Liver (tissue), 9 donors: ENCODE measurements around the gene YTHDC1. TPM values are rescaled to one million over a fixed set of nuclear protein-coding genes. Genes with fewer than 3 reads are reported as not detected.

Experiments
- DNase-seq: peaks from one replicate; pipeline ENCODE4 v3.0.0-alpha.2; 2017; ENCODE audit warnings: low spot score
- H3K27ac ChIP-seq, 2 donors: one replicate each; pipeline ENCODE4 v1.7.0; 2013; ENCODE audit warnings: inconsistent platforms in 2 of 2, low read length in 2 of 2, control low read depth in 1 of 2, low read depth in 1 of 2, mild to moderate bottlenecking in 1 of 2
- H3K27me3 ChIP-seq, 4 donors: one replicate each; pipeline versions ENCODE4 v1.6.1 to v1.7.0; 2013; ENCODE audit warnings: low read length in 3 of 4, inconsistent platforms in 1 of 4, mild to moderate bottlenecking in 1 of 4, moderate library complexity in 1 of 4; ENCODE audit not compliant: control insufficient read depth in 4 of 4, insufficient read depth in 4 of 4
- H3K36me3 ChIP-seq, 4 donors: one replicate each; pipeline versions ENCODE4 v1.6.1 to v1.7.0; 2013; ENCODE audit warnings: low read length in 3 of 4, mild to moderate bottlenecking in 3 of 4, low read depth in 1 of 4, moderate library complexity in 1 of 4; ENCODE audit not compliant: control insufficient read depth in 4 of 4, insufficient read depth in 3 of 4
- H3K4me1 ChIP-seq, 4 donors: one replicate each; pipeline versions ENCODE4 v1.6.1 to v1.7.0; 2013; ENCODE audit warnings: low read length in 3 of 4, mild to moderate bottlenecking in 3 of 4, moderate library complexity in 1 of 4; ENCODE audit not compliant: control insufficient read depth in 4 of 4, insufficient read depth in 4 of 4
- H3K4me3 ChIP-seq, 3 donors: one replicate each; pipeline versions ENCODE4 v1.6.1 to v1.7.0; 2013; ENCODE audit warnings: low read length in 3 of 3, control low read depth in 1 of 3, low read depth in 1 of 3, mild to moderate bottlenecking in 1 of 3
- H3K9ac ChIP-seq, 2 donors: one replicate each; pipeline ENCODE4 v1.7.0; 2013; ENCODE audit warnings: low read length in 2 of 2, mild to moderate bottlenecking in 2 of 2, moderate library complexity in 2 of 2, control low read depth in 1 of 2, low read depth in 1 of 2
- H3K9me3 ChIP-seq, 4 donors: one replicate each; pipeline versions ENCODE4 v1.6.1 to v1.7.0; 2013; ENCODE audit warnings: low read length in 3 of 4; ENCODE audit not compliant: control insufficient read depth in 4 of 4
- EGR1 ChIP-seq, 2 donors: IDR thresholded peaks; 2 replicates each; pipeline ENCODE4 v1.6.1; 2016 to 2018; ENCODE audit warnings: antibody characterized with exemption in 2 of 2, low read depth in 2 of 2
- FOXA1 ChIP-seq: IDR thresholded peaks from 2 replicates; pipeline ENCODE4 v1.6.1; 2016; ENCODE audit warnings: antibody characterized with exemption
- FOXA2 ChIP-seq: IDR thresholded peaks from 2 replicates; pipeline ENCODE4 v1.6.1; 2016; ENCODE audit warnings: antibody characterized with exemption
- GABPA ChIP-seq, 2 donors: IDR thresholded peaks in 1 of 2; conservative IDR thresholded peaks in 1 of 2; 2 replicates each; pipeline ENCODE4 v1.6.1; 2016; ENCODE audit warnings: antibody characterized with exemption in 2 of 2, mild to moderate bottlenecking in 1 of 2, moderate library complexity in 1 of 2
- HNF4A ChIP-seq, 2 donors: conservative IDR thresholded peaks; 2 replicates each; pipeline ENCODE4 v1.6.1; 2016; ENCODE audit warnings: antibody characterized with exemption in 2 of 2, mild to moderate bottlenecking in 2 of 2
- HNF4G ChIP-seq: IDR thresholded peaks from 2 replicates; pipeline ENCODE4 v1.6.1; 2016; ENCODE audit warnings: antibody characterized with exemption
- JUND ChIP-seq, 2 donors: IDR thresholded peaks; 2 replicates each; pipeline ENCODE4 v1.6.1; 2016; ENCODE audit warnings: antibody characterized with exemption in 2 of 2
- NR2F2 ChIP-seq: IDR thresholded peaks from 2 replicates; pipeline ENCODE4 v1.6.1; 2016; ENCODE audit warnings: antibody characterized with exemption
- RAD21 ChIP-seq, 2 donors: IDR thresholded peaks; 2 replicates each; pipeline ENCODE4 v1.6.1; 2016; ENCODE audit warnings: antibody characterized with exemption in 2 of 2, mild to moderate bottlenecking in 2 of 2
- RXRA ChIP-seq, 2 donors: IDR thresholded peaks; 2 replicates each; pipeline ENCODE4 v1.6.1; 2017 to 2018; ENCODE audit warnings: antibody characterized with exemption in 2 of 2, mild to moderate bottlenecking in 1 of 2
- SP1 ChIP-seq: IDR thresholded peaks from 2 replicates; pipeline ENCODE4 v1.6.1; 2018; ENCODE audit warnings: antibody characterized with exemption, mild to moderate bottlenecking
- TAF1 ChIP-seq: conservative IDR thresholded peaks from 2 replicates; pipeline ENCODE4 v1.6.1; 2016; ENCODE audit warnings: antibody characterized with exemption, mild to moderate bottlenecking
- YY1 ChIP-seq: IDR thresholded peaks from 2 replicates; pipeline ENCODE4 v1.6.1; 2016; ENCODE audit warnings: antibody characterized with exemption, mild to moderate bottlenecking
- WGBS: extraction: QIAGEN DNeasy Blood & Tissue Kit; methylation state at CpG from one replicate; pipeline ENCODE4 v1.1.7; 2013; 5-methylcytosine and 5-hydroxymethylcytosine counted together
- polyA plus RNA-seq, 2 donors: library from polyadenylated mRNA; stranded (reverse) in 1 of 2; unstranded in 1 of 2; fragments of 200-250 nt in 1 of 2; fragments of >200 nt in 1 of 2; fragmentation: Nextera tagmentation in 1 of 2; extraction: Ambion mirVana in 1 of 2; gene quantifications; one replicate each; pipeline versions ENCODE4 v1.2.1 to v1.2.3, GENCODE V29; 2013 to 2015
- total RNA-seq, 2 donors: library from RNA; depleted of rRNA; stranded (reverse); fragments of >200 nt; gene quantifications; one replicate each; pipeline ENCODE4 v1.2.3, GENCODE V29; 2014
- TF ChIP-seq, protein P1 (sequence below): fragments of 150-350 bp; IDR thresholded peaks from 2 replicates; pipeline ENCODE4 v1.5.1; 2017; ENCODE audit warnings: improper control_type of control experiment, low read depth, low read length; ENCODE audit not compliant: missing input control
- TF ChIP-seq, protein P2 (sequence below): IDR thresholded peaks from 2 replicates; pipeline ENCODE4 v1.6.1; 2016; ENCODE audit warnings: antibody characterized with exemption
- TF ChIP-seq, protein P3 (sequence below): IDR thresholded peaks from 2 replicates; pipeline ENCODE4 v1.6.1; 2016; ENCODE audit warnings: antibody characterized with exemption, mild to moderate bottlenecking
- TF ChIP-seq, protein P4 (sequence below): IDR thresholded peaks from 2 replicates; pipeline ENCODE4 v1.6.1; 2016; ENCODE audit warnings: antibody characterized with exemption
- donor health status: healthy.
- donor health status: healthy.
- donor health status: healthy.
- donor health status: healthy.
- donor health status: healthy.

The YTHDC1 gene
- total and polyA plus RNA-seq, 4 donors: 15.5 to 30.3 (median 22.9) TPM

DNA sequence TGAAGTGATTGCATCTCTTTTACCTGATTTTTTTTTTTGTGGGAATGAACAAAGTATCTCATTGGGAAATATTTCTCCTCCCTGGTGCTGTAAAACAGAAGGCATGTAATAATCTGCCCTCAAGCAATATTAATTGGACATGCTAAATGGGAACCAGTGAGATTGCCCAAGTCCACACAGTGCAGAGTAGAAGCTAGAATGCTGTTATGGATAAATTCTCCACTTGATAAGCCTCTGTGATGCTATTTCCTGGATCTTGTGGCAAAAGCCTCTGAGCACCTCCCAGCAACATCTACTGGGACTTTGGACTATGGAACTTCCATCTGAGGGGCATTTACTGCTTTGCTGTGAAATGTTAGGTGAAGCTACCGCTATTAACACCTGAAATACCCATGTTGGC is 46.9 kb upstream of the YTHDC1 start:
- DNase-seq: no peak
- TF ChIP-seq YY1: no peak
- TF ChIP-seq FOXA2: no peak
- no peak for TF ChIP-seq HNF4A (conservative IDR thresholded peaks at IDR 0.05)
- TF ChIP-seq RAD21 (IDR thresholded peaks at IDR 0.05): no peak
- TF ChIP-seq FOXA1: no peak
- TF ChIP-seq JUND (IDR thresholded peaks at IDR 0.05): no peak
- TF ChIP-seq NR2F2: no peak
- TF ChIP-seq SP1: no peak
- no peak for TF ChIP-seq EGR1 (IDR thresholded peaks at IDR 0.05; ENCODE audit: low read depth in 2 of 2)
- TF ChIP-seq GABPA (IDR thresholded peaks at IDR 0.05 in 1 of 2, conservative IDR thresholded peaks at IDR 0.05 in 1 of 2): no peak
- TF ChIP-seq RXRA (IDR thresholded peaks at IDR 0.05): no peak
- TF ChIP-seq, protein P1, sequence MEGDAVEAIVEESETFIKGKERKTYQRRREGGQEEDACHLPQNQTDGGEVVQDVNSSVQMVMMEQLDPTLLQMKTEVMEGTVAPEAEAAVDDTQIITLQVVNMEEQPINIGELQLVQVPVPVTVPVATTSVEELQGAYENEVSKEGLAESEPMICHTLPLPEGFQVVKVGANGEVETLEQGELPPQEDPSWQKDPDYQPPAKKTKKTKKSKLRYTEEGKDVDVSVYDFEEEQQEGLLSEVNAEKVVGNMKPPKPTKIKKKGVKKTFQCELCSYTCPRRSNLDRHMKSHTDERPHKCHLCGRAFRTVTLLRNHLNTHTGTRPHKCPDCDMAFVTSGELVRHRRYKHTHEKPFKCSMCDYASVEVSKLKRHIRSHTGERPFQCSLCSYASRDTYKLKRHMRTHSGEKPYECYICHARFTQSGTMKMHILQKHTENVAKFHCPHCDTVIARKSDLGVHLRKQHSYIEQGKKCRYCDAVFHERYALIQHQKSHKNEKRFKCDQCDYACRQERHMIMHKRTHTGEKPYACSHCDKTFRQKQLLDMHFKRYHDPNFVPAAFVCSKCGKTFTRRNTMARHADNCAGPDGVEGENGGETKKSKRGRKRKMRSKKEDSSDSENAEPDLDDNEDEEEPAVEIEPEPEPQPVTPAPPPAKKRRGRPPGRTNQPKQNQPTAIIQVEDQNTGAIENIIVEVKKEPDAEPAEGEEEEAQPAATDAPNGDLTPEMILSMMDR: no peak
- TF ChIP-seq, protein P2, sequence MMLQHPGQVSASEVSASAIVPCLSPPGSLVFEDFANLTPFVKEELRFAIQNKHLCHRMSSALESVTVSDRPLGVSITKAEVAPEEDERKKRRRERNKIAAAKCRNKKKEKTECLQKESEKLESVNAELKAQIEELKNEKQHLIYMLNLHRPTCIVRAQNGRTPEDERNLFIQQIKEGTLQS: no peak
- TF ChIP-seq, protein P3, sequence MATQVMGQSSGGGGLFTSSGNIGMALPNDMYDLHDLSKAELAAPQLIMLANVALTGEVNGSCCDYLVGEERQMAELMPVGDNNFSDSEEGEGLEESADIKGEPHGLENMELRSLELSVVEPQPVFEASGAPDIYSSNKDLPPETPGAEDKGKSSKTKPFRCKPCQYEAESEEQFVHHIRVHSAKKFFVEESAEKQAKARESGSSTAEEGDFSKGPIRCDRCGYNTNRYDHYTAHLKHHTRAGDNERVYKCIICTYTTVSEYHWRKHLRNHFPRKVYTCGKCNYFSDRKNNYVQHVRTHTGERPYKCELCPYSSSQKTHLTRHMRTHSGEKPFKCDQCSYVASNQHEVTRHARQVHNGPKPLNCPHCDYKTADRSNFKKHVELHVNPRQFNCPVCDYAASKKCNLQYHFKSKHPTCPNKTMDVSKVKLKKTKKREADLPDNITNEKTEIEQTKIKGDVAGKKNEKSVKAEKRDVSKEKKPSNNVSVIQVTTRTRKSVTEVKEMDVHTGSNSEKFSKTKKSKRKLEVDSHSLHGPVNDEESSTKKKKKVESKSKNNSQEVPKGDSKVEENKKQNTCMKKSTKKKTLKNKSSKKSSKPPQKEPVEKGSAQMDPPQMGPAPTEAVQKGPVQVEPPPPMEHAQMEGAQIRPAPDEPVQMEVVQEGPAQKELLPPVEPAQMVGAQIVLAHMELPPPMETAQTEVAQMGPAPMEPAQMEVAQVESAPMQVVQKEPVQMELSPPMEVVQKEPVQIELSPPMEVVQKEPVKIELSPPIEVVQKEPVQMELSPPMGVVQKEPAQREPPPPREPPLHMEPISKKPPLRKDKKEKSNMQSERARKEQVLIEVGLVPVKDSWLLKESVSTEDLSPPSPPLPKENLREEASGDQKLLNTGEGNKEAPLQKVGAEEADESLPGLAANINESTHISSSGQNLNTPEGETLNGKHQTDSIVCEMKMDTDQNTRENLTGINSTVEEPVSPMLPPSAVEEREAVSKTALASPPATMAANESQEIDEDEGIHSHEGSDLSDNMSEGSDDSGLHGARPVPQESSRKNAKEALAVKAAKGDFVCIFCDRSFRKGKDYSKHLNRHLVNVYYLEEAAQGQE: no peak
- TF ChIP-seq, protein P4, sequence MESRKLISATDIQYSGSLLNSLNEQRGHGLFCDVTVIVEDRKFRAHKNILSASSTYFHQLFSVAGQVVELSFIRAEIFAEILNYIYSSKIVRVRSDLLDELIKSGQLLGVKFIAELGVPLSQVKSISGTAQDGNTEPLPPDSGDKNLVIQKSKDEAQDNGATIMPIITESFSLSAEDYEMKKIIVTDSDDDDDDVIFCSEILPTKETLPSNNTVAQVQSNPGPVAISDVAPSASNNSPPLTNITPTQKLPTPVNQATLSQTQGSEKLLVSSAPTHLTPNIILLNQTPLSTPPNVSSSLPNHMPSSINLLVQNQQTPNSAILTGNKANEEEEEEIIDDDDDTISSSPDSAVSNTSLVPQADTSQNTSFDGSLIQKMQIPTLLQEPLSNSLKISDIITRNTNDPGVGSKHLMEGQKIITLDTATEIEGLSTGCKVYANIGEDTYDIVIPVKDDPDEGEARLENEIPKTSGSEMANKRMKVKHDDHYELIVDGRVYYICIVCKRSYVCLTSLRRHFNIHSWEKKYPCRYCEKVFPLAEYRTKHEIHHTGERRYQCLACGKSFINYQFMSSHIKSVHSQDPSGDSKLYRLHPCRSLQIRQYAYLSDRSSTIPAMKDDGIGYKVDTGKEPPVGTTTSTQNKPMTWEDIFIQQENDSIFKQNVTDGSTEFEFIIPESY: no peak
- TF ChIP-seq HNF4G: no peak
- TF ChIP-seq TAF1: no peak
- Histone ChIP-seq H3K36me3 (no peaks in the 10 kb centered on the region), H3K27ac (no peak overlapping the region), H3K4me3 (no peak overlapping the region), H3K27me3 (no peaks in the 10 kb centered on the region), H3K4me1 (no peaks in the 10 kb centered on the region), H3K9ac (no peak overlapping the region), H3K9me3 (no peaks in the 10 kb centered on the region)
- WGBS: 87% methylated on average over 1 of the region's 1 CpG

DNA sequence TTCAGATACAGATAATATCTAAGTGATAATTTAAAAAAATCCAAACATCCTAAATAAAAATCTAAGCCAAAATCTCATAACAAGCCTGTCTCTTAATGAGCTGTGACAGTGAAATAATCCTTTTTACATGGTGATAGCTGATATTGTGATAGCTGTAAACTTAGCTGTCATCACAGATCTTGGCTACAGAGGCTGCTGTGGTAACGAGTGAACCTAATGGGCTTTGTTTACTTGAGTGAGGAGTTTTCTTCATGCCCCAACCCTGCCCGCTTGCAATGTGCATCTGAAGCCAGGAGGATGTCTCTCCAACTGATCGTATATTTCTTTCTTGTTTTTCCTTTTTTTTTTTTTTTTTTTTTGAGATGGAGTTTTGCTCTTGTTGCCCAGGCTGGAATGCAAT is 41.5 kb upstream of the YTHDC1 start:
- 57% methylated on average over 3 of the region's 3 CpGs for WGBS
- H3K9ac ChIP-seq: no peak overlapping the region
- DNase-seq: no peak
- TF ChIP-seq, protein P1: no peak
- TF ChIP-seq, protein P4: no peak
- no peak for TF ChIP-seq RXRA (IDR thresholded peaks at IDR 0.05)
- TF ChIP-seq, protein P2: no peak
- TF ChIP-seq NR2F2: no peak
- no peak for TF ChIP-seq SP1
- no peak for TF ChIP-seq HNF4A (conservative IDR thresholded peaks at IDR 0.05)
- TF ChIP-seq TAF1: no peak
- no peak for TF ChIP-seq FOXA1
- TF ChIP-seq JUND (IDR thresholded peaks at IDR 0.05): no peak
- TF ChIP-seq YY1: no peak

More for the DNA sequence above, 41.5 kb upstream of the YTHDC1 start:
- Histone ChIP-seq H3K4me3 (no peak overlapping the region), H3K27me3 (no peaks in the 10 kb centered on the region), H3K9me3 (no peaks in the 10 kb centered on the region), H3K27ac (no peak overlapping the region), H3K4me1 (no peaks in the 10 kb centered on the region), H3K36me3 (no peaks in the 10 kb centered on the region)
